ENCODE measurements around the gene INSIG2. TPM values are rescaled to one million over a fixed set of nuclear protein-coding genes. Genes with fewer than 3 reads are reported as not detected.

The INSIG2 gene
- total RNA-seq, 2 donors from 2014 or later: 12.8 to 47.0 TPM

- no peaks in the 10 kb centered on the region for H3K36me3 ChIP-seq
- no peak overlapping the region for H3K27ac ChIP-seq
- H3K27me3 ChIP-seq: no peaks in the 10 kb centered on the region
- no peaks in the 10 kb centered on the region for H3K4me1 ChIP-seq
- intact Hi-C loops (cut with DNase I): no loop called here
- no peaks in the 10 kb centered on the region for H3K9me3 ChIP-seq
- TF ChIP-seq CTCF (IDR thresholded peaks at IDR 0.05): no peak
- H3K9ac ChIP-seq (ENCODE audit: low read depth in 2 of 2, low read length in 2 of 2): no peak overlapping the region
- no peak overlapping the region for H3K4me3 ChIP-seq
- no peak for DNase-seq
Observed at GRCh38 chr2:118094503-118094902, 6.2 kb downstream of the INSIG2 start.

- Histone ChIP-seq H3K27me3 (no peaks in the 10 kb centered on the region), H3K27ac (no peak overlapping the region), H3K36me3 (no peaks in the 10 kb centered on the region), H3K4me1 (no peaks in the 10 kb centered on the region), H3K9ac (ENCODE audit: low read depth in 2 of 2, low read length in 2 of 2) (no peak overlapping the region), H3K4me3 (no peak overlapping the region), H3K9me3 (no peaks in the 10 kb centered on the region)
- intact Hi-C loops (cut with DNase I): no loop called here
- no peak for TF ChIP-seq CTCF (IDR thresholded peaks at IDR 0.05)
- DNase-seq: no peak
Observed at GRCh38 chr2:118095610-118096009, 7.3 kb downstream of the INSIG2 start.

- H3K9ac ChIP-seq (ENCODE audit: low read depth in 2 of 2, low read length in 2 of 2): no peak overlapping the region
- no peaks in the 10 kb centered on the region for H3K27me3 ChIP-seq
- no peaks in the 10 kb centered on the region for H3K9me3 ChIP-seq
- no peak for TF ChIP-seq CTCF (IDR thresholded peaks at IDR 0.05)
- no peak overlapping the region for H3K4me3 ChIP-seq
- H3K27ac ChIP-seq: no peak overlapping the region
- H3K36me3 ChIP-seq: no peaks in the 10 kb centered on the region
- intact Hi-C loops (cut with DNase I): no loop called here
- no peaks in the 10 kb centered on the region for H3K4me1 ChIP-seq
- no peak for DNase-seq
Observed at GRCh38 chr2:118097657-118098056, 9.4 kb downstream of the INSIG2 start.

GRCh38 chr2:118098307-118099030 lies 10.2 kb downstream of the INSIG2 start:
- TF ChIP-seq CTCF (IDR thresholded peaks at IDR 0.05): no peak
- Histone ChIP-seq H3K9ac (ENCODE audit: low read depth in 2 of 2, low read length in 2 of 2) (no peak overlapping the region), H3K27ac (no peak overlapping the region), H3K9me3 (no peaks in the 10 kb centered on the region), H3K4me1 (no peaks in the 10 kb centered on the region), H3K36me3 (no peaks in the 10 kb centered on the region), H3K4me3 (no peak overlapping the region), H3K27me3 (no peaks in the 10 kb centered on the region)
- intact Hi-C loops (cut with DNase I): no loop called here
- no peak for DNase-seq

GRCh38 chr2:118102433-118103082 lies 14.3 kb downstream of the INSIG2 start:
- Histone ChIP-seq H3K27ac (no peak overlapping the region), H3K9me3 (no peaks in the 10 kb centered on the region), H3K27me3 (no peaks in the 10 kb centered on the region), H3K4me3 (no peak overlapping the region), H3K36me3 (no peaks in the 10 kb centered on the region), H3K4me1 (no peaks in the 10 kb centered on the region), H3K9ac (ENCODE audit: low read depth in 2 of 2, low read length in 2 of 2) (no peak overlapping the region)
- TF ChIP-seq CTCF (IDR thresholded peaks at IDR 0.05): no peak
- intact Hi-C loops (cut with DNase I): no loop called here
- no peak for DNase-seq

All from colonic mucosa (tissue), 4 donors.